Calu3 (cell line): ENCODE results near the gene RAB43. TPM values are rescaled to one million over a fixed set of nuclear protein-coding genes. Genes with fewer than 3 reads are reported as not detected.
"Not testable (repeated sequence)": the region's sequence is repeated elsewhere in the genome, so short reads cannot be mapped to it uniquely, and the experiment has no call there.

Source experiments
- BruUV-seq: library from RNA; stranded (reverse); fragments of 400-500 nt; replicated peaks from 2 replicates; lab custom pipeline; 2021; lab: Mats Ljungman, UMichigan
- CTCF ChIA-PET: fragments of 300-600 bp; sonication (Branson Sonifier 250); formaldehyde crosslinking; loops from one replicate; lab custom pipeline; 2022; ENCODE audit warnings: antibody characterized with exemption; lab: Charles Lee
- DNase-seq: peaks from one replicate; pipeline ENCODE4 v3.0.0; 2022
- H3K27ac Mint-ChIP-seq: one replicate; pipeline ENCODE4 v1.8.0; 2022; ENCODE audit warnings: mixed read lengths; ENCODE audit not compliant: unreplicated experiment
- H3K27me3 Mint-ChIP-seq: one replicate; pipeline ENCODE4 v1.8.0; 2022; ENCODE audit warnings: mixed read lengths; ENCODE audit not compliant: unreplicated experiment
- H3K36me3 Mint-ChIP-seq: one replicate; pipeline ENCODE4 v1.8.0; 2022; ENCODE audit warnings: mild to moderate bottlenecking, moderate library complexity, mixed read lengths; ENCODE audit not compliant: insufficient read depth, unreplicated experiment
- H3K4me1 Mint-ChIP-seq: one replicate; pipeline ENCODE4 v1.8.0; 2022; ENCODE audit warnings: mild to moderate bottlenecking, low read depth, mixed read lengths; ENCODE audit not compliant: unreplicated experiment
- H3K4me3 Mint-ChIP-seq: one replicate; pipeline ENCODE4 v1.8.0; 2022; ENCODE audit warnings: mild to moderate bottlenecking, low read depth, moderate library complexity, mixed read lengths; ENCODE audit not compliant: unreplicated experiment
- H3K9me3 Mint-ChIP-seq: one replicate; pipeline ENCODE4 v1.8.0; 2022; ENCODE audit warnings: low read depth, mixed read lengths; ENCODE audit not compliant: unreplicated experiment
- CTCF ChIP-seq: fragments of 200-600 bp; IDR thresholded peaks from one replicate; pipeline ENCODE4 v1.8.0; 2022; ENCODE audit warnings: antibody characterized with exemption; ENCODE audit not compliant: unreplicated experiment
- intact Hi-C: fragments of 100-400 bp; cut with micrococcal nuclease; formaldehyde crosslinking; loops from one replicate; pipeline ENCODE4 v1.10.0; 2022; ENCODE audit not compliant: unreplicated experiment
- total RNA-seq: library from RNA; stranded (reverse); gene quantifications from 2 replicates; pipeline ENCODE4 v1.2.3, GENCODE V29; 2022

Gene RAB43
- total RNA-seq, 1 experiment from 2014 or later = 21.2 TPM

GRCh38 chr3:129081503-129081902, 40.1 kb downstream of the RAB43 start:
- no TSS peak for BruUV-seq
- H3K36me3 Mint-ChIP-seq = peaks cover 8% of the 10 kb centered on the region
- no peaks in the 10 kb centered on the region for H3K9me3 Mint-ChIP-seq
- H3K27me3 Mint-ChIP-seq = peaks cover 9% of the 10 kb centered on the region
- CTCF ChIA-PET = no interaction called here
- no peak overlapping the region for H3K4me3 Mint-ChIP-seq
- peaks cover 8% of the 10 kb centered on the region for H3K4me1 Mint-ChIP-seq
- intact Hi-C loops = no loop called here
- H3K27ac Mint-ChIP-seq = no peak overlapping the region
- no peak for TF ChIP-seq CTCF
- no peak for DNase-seq

- Mint-ChIP-seq H3K27ac (no peak overlapping the region), H3K9me3 (no peaks in the 10 kb centered on the region), H3K36me3 (no peaks in the 10 kb centered on the region), H3K4me1 (peaks cover 8% of the 10 kb centered on the region), H3K27me3 (peaks cover 9% of the 10 kb centered on the region), H3K4me3 (no peak overlapping the region)
- BruUV-seq = no TSS peak
- DNase-seq = no peak
- intact Hi-C loops = no loop called here
- no peak for TF ChIP-seq CTCF
- CTCF ChIA-PET = interaction anchor here (0.7 kb wide), 1 partner anchor 56 kb away, joined by 3 read pairs; no protein-coding TSS in a partner anchor
Observed at GRCh38 chr3:129078510-129078909, 43.1 kb downstream of the RAB43 start.

GRCh38 chr3:129077222-129077621, 44.4 kb downstream of the RAB43 start:
- Mint-ChIP-seq H3K36me3 (no peaks in the 10 kb centered on the region), H3K4me1 (peaks cover 8% of the 10 kb centered on the region), H3K4me3 (no peak overlapping the region), H3K9me3 (no peaks in the 10 kb centered on the region), H3K27ac (peak overlapping the region; percentile 3), H3K27me3 (peaks cover 9% of the 10 kb centered on the region)
- CTCF ChIA-PET = interaction anchor here (0.6 kb wide), 1 partner anchor 170 kb away, joined by 7 read pairs; no protein-coding TSS in a partner anchor
- no peak for TF ChIP-seq CTCF
- intact Hi-C loops = no loop called here
- BruUV-seq = no TSS peak
- DNase-seq = no peak

GRCh38 chr3:129070086-129070885, 51.3 kb downstream of the RAB43 start:
- CTCF ChIA-PET = interaction anchor here (0.6 to 2.2 kb wide), 3 partner anchors 17 to 42 kb away, joined by 5 to 14 read pairs (median 10); no protein-coding TSS in a partner anchor
- no TSS peak for BruUV-seq
- H3K36me3 Mint-ChIP-seq = peaks cover 4% of the 10 kb centered on the region

GRCh38 chr3:129069313-129070085, 52.1 kb downstream of the RAB43 start:
- CTCF ChIA-PET = interaction anchor here (1.1 to 2.2 kb wide), 4 partner anchors 15 to 53 kb away, joined by 4 to 14 read pairs (median 6); no protein-coding TSS in a partner anchor
- H3K4me1 Mint-ChIP-seq, intact Hi-C loops, H3K9me3 Mint-ChIP-seq, H3K36me3 Mint-ChIP-seq, H3K27ac Mint-ChIP-seq, DNase-seq, BruUV-seq: not testable (repeated sequence)
- Mint-ChIP-seq H3K27me3 (peaks cover 42% of the 10 kb centered on the region), H3K4me3 (peak overlapping the region; percentile 29)

More at GRCh38 chr3:129070086-129070885, 51.3 kb downstream of the RAB43 start:
- Mint-ChIP-seq H3K27ac (no peak overlapping the region), H3K27me3 (peaks cover 42% of the 10 kb centered on the region), H3K4me1 (no peaks in the 10 kb centered on the region), H3K4me3 (no peak overlapping the region), H3K9me3 (peaks cover 3% of the 10 kb centered on the region)
- no peak for DNase-seq
- TF ChIP-seq CTCF = no peak
- intact Hi-C loops = no loop called here
